IPS-15b (cell line): Measurements from ENCODE around the gene SPACA7.

Experiments used
- H3K27me3 ChIP-seq: one replicate; pipeline ENCODE4 v1.6.1; 2013; ENCODE audit warnings: low read length; ENCODE audit not compliant: control insufficient read depth, insufficient read depth
- H3K36me3 ChIP-seq: one replicate; pipeline ENCODE4 v1.6.1; 2013; ENCODE audit warnings: low read length; ENCODE audit not compliant: control insufficient read depth, insufficient read depth
- H3K4me1 ChIP-seq: one replicate; pipeline ENCODE4 v1.6.1; 2013; ENCODE audit warnings: mild to moderate bottlenecking, low read length; ENCODE audit not compliant: control insufficient read depth, insufficient read depth
- H3K4me3 ChIP-seq: one replicate; pipeline ENCODE4 v1.5.1; 2013; ENCODE audit warnings: low read depth, low read length
- H3K9ac ChIP-seq: one replicate; pipeline ENCODE4 v1.6.1; 2013; ENCODE audit warnings: low read depth, mild to moderate bottlenecking, low read length
- H3K9me3 ChIP-seq: one replicate; pipeline ENCODE4 v1.6.1; 2013; ENCODE audit warnings: mild to moderate bottlenecking, low read length; ENCODE audit not compliant: control insufficient read depth, insufficient read depth

SPACA7 gene

GRCh38 chr13:112376050-112376681, at the start of gene SPACA7:
SPACA7 (plus strand) TSS chr13:112376355; CDS start chr13:112376386, 31 bp downstream.
- Histone ChIP-seq H3K4me1 (no peaks in the 10 kb centered on the region), H3K9ac (no peak within 1 kb of the TSS), H3K4me3 (no peak within 1 kb of the TSS), H3K36me3 (no peaks in the 10 kb centered on the region), H3K9me3 (no peaks in the 10 kb centered on the region), H3K27me3 (no peaks in the 10 kb centered on the region)

- Histone ChIP-seq H3K4me1 (no peaks in the 10 kb centered on the region), H3K9ac (no peak overlapping the region), H3K4me3 (no peak overlapping the region), H3K27me3 (no peaks in the 10 kb centered on the region), H3K9me3 (no peaks in the 10 kb centered on the region), H3K36me3 (no peaks in the 10 kb centered on the region)
These were observed 49.3 kb upstream of the SPACA7 start for GRCh38 chr13:112326821-112327370.

- Histone ChIP-seq H3K9me3 (no peaks in the 10 kb centered on the region), H3K4me3 (no peak overlapping the region), H3K27me3 (no peaks in the 10 kb centered on the region), H3K9ac (no peak overlapping the region), H3K4me1 (no peaks in the 10 kb centered on the region), H3K36me3 (no peaks in the 10 kb centered on the region)
These were observed 47.2 kb upstream of the SPACA7 start for GRCh38 chr13:112328936-112329335.

- no peak overlapping the region for H3K9ac ChIP-seq
These were observed 46.8 kb upstream of the SPACA7 start for GRCh38 chr13:112329376-112329775.

GRCh38 chr13:112330066-112330465, 46.1 kb upstream of the SPACA7 start:
- H3K36me3 ChIP-seq: no peaks in the 10 kb centered on the region
- no peaks in the 10 kb centered on the region for H3K27me3 ChIP-seq
- H3K4me3 ChIP-seq: no peak overlapping the region
- H3K9me3 ChIP-seq: no peaks in the 10 kb centered on the region
- no peaks in the 10 kb centered on the region for H3K4me1 ChIP-seq
- no peak overlapping the region for H3K9ac ChIP-seq

More at GRCh38 chr13:112329376-112329775, 46.8 kb upstream of the SPACA7 start:
- no peaks in the 10 kb centered on the region for H3K4me1 ChIP-seq
- no peaks in the 10 kb centered on the region for H3K27me3 ChIP-seq
- no peak overlapping the region for H3K4me3 ChIP-seq
- no peaks in the 10 kb centered on the region for H3K9me3 ChIP-seq
- H3K36me3 ChIP-seq: no peaks in the 10 kb centered on the region

- Histone ChIP-seq H3K36me3 (no peaks in the 10 kb centered on the region), H3K27me3 (no peaks in the 10 kb centered on the region), H3K9me3 (no peaks in the 10 kb centered on the region), H3K4me1 (no peaks in the 10 kb centered on the region), H3K9ac (no peak overlapping the region), H3K4me3 (no peak overlapping the region)
These were observed 45.4 kb upstream of the SPACA7 start for GRCh38 chr13:112330479-112331381.

- Histone ChIP-seq H3K27me3 (no peaks in the 10 kb centered on the region), H3K9ac (no peak overlapping the region), H3K9me3 (no peaks in the 10 kb centered on the region), H3K4me3 (no peak overlapping the region), H3K36me3 (no peaks in the 10 kb centered on the region), H3K4me1 (no peaks in the 10 kb centered on the region)
These were observed 44.5 kb upstream of the SPACA7 start for GRCh38 chr13:112331675-112332074.

- Histone ChIP-seq H3K9ac (no peak overlapping the region), H3K27me3 (no peaks in the 10 kb centered on the region), H3K4me1 (no peaks in the 10 kb centered on the region), H3K4me3 (no peak overlapping the region), H3K9me3 (no peaks in the 10 kb centered on the region), H3K36me3 (no peaks in the 10 kb centered on the region)
These were observed 43.4 kb upstream of the SPACA7 start for GRCh38 chr13:112332727-112333126.

GRCh38 chr13:112333756-112334543, 42.2 kb upstream of the SPACA7 start:
- no peaks in the 10 kb centered on the region for H3K36me3 ChIP-seq
- no peak overlapping the region for H3K4me3 ChIP-seq
- no peak overlapping the region for H3K9ac ChIP-seq
- H3K4me1 ChIP-seq: no peaks in the 10 kb centered on the region
- H3K9me3 ChIP-seq: no peaks in the 10 kb centered on the region
- H3K27me3 ChIP-seq: no peaks in the 10 kb centered on the region

GRCh38 chr13:112335135-112335534, 41.0 kb upstream of the SPACA7 start:
- Histone ChIP-seq H3K4me3 (no peak overlapping the region), H3K9me3 (no peaks in the 10 kb centered on the region), H3K36me3 (no peaks in the 10 kb centered on the region), H3K27me3 (no peaks in the 10 kb centered on the region), H3K9ac (no peak overlapping the region), H3K4me1 (no peaks in the 10 kb centered on the region)

- H3K9ac ChIP-seq: no peak overlapping the region
- H3K9me3 ChIP-seq: no peaks in the 10 kb centered on the region
- no peaks in the 10 kb centered on the region for H3K36me3 ChIP-seq
- H3K27me3 ChIP-seq: peaks cover 12% of the 10 kb centered on the region
- no peak overlapping the region for H3K4me3 ChIP-seq
- H3K4me1 ChIP-seq: peaks cover 2% of the 10 kb centered on the region
These were observed 34.7 kb upstream of the SPACA7 start for GRCh38 chr13:112341446-112341845.
